Hypothalamus (tissue), 51 donors: ENCODE measurements around the gene PRPF8.

Experiments used
- DNase-seq, 51 donors: peaks; one replicate each; lab custom pipeline; 2025; lab: John Stamatoyannopoulos, UW

Gene PRPF8

DNA sequence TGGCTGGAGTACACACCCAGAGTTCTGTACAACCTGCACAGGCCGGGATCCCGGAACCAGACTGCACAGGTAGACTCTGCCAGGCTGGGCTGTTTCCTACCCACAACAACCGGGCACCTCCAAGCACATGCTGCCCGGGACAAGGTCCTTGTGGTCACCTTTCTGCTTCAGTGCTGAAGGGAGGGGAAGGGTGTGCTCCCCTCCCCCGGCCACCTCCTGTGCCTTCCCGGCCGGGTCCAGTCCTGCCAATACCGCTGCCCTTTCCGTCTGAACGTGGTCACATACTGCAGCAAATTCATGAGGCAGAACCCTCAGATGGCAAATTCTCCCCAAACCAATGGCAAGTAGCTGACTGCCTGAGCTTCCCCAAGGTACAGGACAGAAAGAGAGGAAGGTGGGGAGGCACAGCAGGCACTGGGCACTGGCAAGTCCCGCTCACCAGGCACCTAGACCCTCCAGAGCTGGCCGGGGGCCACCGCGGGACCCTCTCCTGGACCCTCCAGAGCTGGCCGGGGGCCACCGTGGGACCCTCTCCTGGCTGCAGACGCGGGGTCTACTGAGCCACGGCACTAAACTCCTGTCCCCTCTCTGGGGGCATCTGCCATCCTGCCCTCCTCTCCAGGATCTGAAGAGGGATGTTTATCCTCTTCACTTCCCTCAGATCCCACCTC, 78.9 kb downstream of the PRPF8 start:
- DNase-seq = no peak

DNA sequence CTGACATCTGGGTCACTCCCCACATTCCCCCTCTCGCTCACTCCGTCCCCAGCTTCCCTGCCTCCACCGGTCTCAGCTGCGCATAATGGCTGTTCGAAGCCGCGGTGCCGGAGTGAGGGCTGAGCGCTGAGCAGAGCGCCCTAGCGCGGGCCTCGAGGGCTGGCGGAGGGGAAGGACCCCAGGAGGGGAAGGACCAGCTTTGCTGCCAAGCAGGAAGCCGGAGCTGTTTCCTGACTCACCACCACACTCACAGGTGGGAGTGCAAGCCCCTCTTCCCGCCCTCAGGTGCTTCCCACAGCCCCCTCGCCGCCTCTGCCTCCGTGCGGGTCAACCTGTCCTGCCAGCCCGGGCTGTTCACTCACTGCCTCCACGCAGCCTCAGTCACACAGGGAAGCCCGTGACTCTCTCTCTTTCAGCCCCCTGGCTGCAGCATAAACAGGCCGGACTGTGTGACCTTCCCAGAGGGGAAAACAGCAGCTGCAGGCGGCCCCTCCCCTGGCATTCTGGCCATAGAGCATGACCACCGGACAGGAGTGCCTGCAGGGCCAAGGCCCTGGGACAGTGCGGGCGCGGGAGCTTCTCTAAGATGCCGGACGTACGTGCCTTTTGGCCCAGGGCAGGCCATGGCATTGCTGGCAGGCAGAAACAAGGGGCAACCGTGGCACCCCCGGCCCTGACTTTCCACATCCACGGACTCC, 79.7 kb downstream of the PRPF8 start:
- DNase-seq = no peak

DNA sequence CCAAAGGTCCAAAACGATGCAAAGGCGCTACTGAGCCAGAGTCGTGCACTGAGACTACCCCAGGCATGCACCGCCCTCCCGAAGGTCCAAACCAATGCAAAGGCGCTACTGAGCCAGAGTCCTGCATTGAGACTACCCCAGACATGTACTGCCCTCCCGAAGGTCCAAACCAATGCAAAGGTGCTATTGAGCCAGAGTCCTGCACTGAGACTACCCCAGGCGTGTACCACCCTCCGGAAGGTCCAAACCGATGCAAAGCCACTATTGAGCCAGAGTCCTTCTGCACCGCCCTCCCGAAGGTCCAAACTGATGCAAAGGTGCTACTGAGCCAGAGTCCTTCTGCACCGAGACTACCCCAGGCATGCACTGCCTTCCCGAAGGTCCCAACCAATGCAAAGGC, 83.1 kb downstream of the PRPF8 start:
- DNase-seq = no peak
